Smooth muscle cell (in vitro differentiated cells): ENCODE measurements around the gene KIF26B. TPM values are rescaled to one million over a fixed set of nuclear protein-coding genes. Genes with fewer than 3 reads are reported as not detected.
"Not testable (repeated sequence)": the region's sequence is repeated elsewhere in the genome, so short reads cannot be mapped to it uniquely, and the experiment has no call there.

Source experiments
- DNase-seq: peaks from one replicate; lab custom pipeline; 2025; ENCODE audit not compliant: unreplicated experiment; lab: John Stamatoyannopoulos, UW
- H2AFZ ChIP-seq: fragments of 200-600 bp; sonication (generic); 2 replicates; pipeline ENCODE4 v1.6.0; 2016; ENCODE audit warnings: antibody characterized with exemption, low read depth, mild to moderate bottlenecking
- H3F3A ChIP-seq: fragments of 200-600 bp; sonication (generic); 2 replicates; pipeline ENCODE4 v1.6.0; 2017; ENCODE audit warnings: antibody characterized with exemption, low read depth
- H3K27ac ChIP-seq: fragments of 200-600 bp; sonication (generic); 2 replicates; pipeline ENCODE4 v1.5.1; 2016; ENCODE audit warnings: low read depth, mild to moderate bottlenecking
- H3K27me3 ChIP-seq: fragments of 200-600 bp; sonication (generic); 2 replicates; pipeline ENCODE4 v1.6.1; 2016; ENCODE audit warnings: low read depth, mild to moderate bottlenecking
- H3K36me3 ChIP-seq: fragments of 200-600 bp; sonication (generic); 2 replicates; pipeline ENCODE4 v1.5.1; 2016; ENCODE audit warnings: low read depth
- H3K4me1 ChIP-seq: fragments of 200-600 bp; sonication (generic); 2 replicates; pipeline ENCODE4 v1.5.1; 2016; ENCODE audit warnings: low read depth
- H3K4me2 ChIP-seq: fragments of 200-600 bp; sonication (generic); 2 replicates; pipeline ENCODE4 v1.6.0; 2016; ENCODE audit warnings: mild to moderate bottlenecking
- H3K4me3 ChIP-seq: fragments of 200-600 bp; sonication (generic); 2 replicates; pipeline ENCODE4 v1.5.1; 2016; ENCODE audit warnings: mild to moderate bottlenecking
- H3K79me2 ChIP-seq: fragments of 200-600 bp; sonication (generic); 2 replicates; pipeline ENCODE4 v1.6.0; 2016; ENCODE audit warnings: low read depth, mild to moderate bottlenecking
- H3K9ac ChIP-seq: fragments of 200-600 bp; sonication (generic); 2 replicates; pipeline ENCODE4 v1.6.0; 2016; ENCODE audit warnings: low read depth
- H3K9me3 ChIP-seq: fragments of 200-600 bp; sonication (generic); replicated peaks from 2 replicates; pipeline ENCODE4 v1.5.1; 2016; ENCODE audit warnings: low read depth
- H4K20me1 ChIP-seq: fragments of 200-600 bp; sonication (generic); 2 replicates; pipeline ENCODE4 v1.6.0; 2016; ENCODE audit warnings: low read depth
- WGBS: methylation state at CpG from one replicate; pipeline ENCODE4 v1.1.7; 2016; ENCODE audit warnings: low lambda C conversion rate; 5-methylcytosine and 5-hydroxymethylcytosine counted together
- polyA plus RNA-seq: library from polyadenylated mRNA; unstranded; fragments of >200 nt; fragmentation: Nextera tagmentation; extraction: Ambion mirVana; gene quantifications from 2 replicates; pipeline ENCODE4 v1.2.1, GENCODE V29; 2016
- total RNA-seq: library from RNA; depleted of rRNA; stranded (reverse); fragments of >200 nt; gene quantifications from 2 replicates; pipeline ENCODE4 v1.2.3, GENCODE V29; 2014
- TF ChIP-seq, protein P1 (sequence below): fragments of 200-600 bp; sonication (generic); IDR thresholded peaks from 2 replicates; pipeline ENCODE4 v1.5.1; 2017; ENCODE audit warnings: borderline replicate concordance, mild to moderate bottlenecking, antibody characterized with exemption; ENCODE audit not compliant: insufficient read depth, poor library complexity, severe bottlenecking

Gene KIF26B
- total and polyA plus RNA-seq, 2 experiments from 2014 or later: 24.9 to 43.3 TPM

DNA sequence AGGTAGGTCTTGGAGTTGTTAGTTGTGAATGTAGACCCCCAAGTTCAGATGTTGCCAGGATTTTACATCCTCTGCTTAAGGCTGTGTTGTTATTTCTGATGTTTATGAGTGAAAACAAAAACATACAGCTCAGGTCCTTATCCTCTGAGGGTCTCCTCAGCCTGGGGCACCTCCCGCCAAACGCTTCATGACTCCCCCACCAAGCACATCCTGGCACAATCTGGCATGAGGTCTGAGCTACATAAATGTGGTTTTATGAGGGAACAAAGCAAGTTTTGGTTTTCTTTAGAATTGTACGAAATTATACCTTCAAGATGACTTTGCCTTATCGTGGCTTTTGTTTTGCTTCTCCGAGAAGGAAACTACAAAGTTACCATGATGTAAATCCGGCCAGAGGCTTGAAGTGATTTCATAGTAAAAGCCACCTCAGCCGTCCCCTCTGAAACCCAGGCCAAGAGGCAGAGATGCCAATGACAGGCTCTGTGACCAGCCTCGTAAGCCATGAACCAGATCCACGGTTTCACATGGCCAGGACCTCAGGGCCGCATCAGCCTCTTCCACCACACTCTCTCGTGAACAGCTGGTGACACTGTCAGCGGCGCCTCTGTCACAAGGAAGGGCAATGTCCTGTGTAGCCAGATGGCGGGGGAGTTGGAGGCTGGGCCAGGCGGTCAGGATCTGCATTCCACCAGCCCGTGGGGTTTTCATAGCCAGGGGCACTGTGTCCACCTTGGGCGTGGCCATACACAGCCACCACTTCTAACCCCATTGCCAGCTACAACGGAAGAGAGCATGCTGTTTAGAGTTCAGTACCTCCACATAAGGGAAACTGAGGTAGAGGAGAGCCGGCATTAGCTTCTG, 199.4 kb downstream of the KIF26B start:
- 91% methylated on average over 19 of the region's 19 CpGs for WGBS
- no peaks in the 10 kb centered on the region for H3K27me3 ChIP-seq

DNA sequence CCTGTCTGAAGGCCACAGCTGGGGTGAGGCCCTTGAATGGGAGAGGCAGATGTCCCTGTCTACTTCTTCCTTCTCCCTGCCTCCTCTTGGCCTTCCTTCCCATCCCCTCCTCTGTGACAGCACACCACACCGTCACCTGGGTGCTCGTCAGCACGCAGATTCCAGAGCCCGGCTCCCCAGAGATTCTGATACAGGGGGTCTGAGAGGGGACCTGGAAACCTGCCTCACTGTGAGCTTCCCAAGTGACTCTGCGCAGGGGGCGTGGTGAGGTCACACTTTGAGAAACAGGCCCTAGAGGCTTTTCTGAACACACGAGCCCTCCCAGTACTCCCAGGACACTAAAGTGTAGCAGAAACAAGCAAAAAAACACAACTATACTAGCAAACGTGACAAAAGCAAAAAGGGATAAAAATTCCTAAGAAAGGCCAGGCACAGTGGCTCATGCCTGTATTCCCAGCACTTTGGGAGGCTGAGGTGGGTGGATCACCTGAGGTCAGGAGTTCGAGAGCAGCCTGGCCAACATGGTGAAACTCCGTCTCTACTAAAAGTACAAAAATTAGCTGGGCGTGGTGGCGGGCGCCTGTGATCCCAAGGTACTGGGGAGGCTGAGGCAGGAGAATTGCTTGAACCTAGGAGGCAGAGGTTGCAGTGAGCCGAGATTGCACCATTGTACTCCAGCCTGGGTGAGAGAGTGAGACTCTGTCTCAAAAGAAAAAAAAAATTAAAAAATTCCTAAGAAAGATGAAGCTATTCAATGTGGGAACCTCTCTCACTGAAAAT, 201.3 kb downstream of the KIF26B start:
- not testable (repeated sequence) for H3K27ac ChIP-seq, DNase-seq, H3K4me2 ChIP-seq, H3F3A ChIP-seq, H3K4me3 ChIP-seq, H3K4me1 ChIP-seq, H2AFZ ChIP-seq, H3K9me3 ChIP-seq, H3K27me3 ChIP-seq, H3K9ac ChIP-seq, H3K36me3 ChIP-seq
- 95% methylated on average over 14 of the region's 14 CpGs for WGBS
- H3K79me2 ChIP-seq: peaks cover 77% of the 10 kb centered on the region
- peaks cover 99% of the 10 kb centered on the region for H4K20me1 ChIP-seq

More for the DNA sequence above, 199.4 kb downstream of the KIF26B start:
- Histone ChIP-seq H3F3A (peaks cover 7% of the 10 kb centered on the region), H2AFZ (no peak overlapping the region), H4K20me1 (peaks cover 93% of the 10 kb centered on the region), H3K36me3 (no peaks in the 10 kb centered on the region), H3K4me1 (no peaks in the 10 kb centered on the region), H3K79me2 (peaks cover 62% of the 10 kb centered on the region), H3K27ac (no peak overlapping the region), H3K9me3 (no peaks in the 10 kb centered on the region), H3K9ac (no peak overlapping the region), H3K4me2 (no peak overlapping the region), H3K4me3 (no peak overlapping the region)
- no peak for DNase-seq
- TF ChIP-seq, protein P1, sequence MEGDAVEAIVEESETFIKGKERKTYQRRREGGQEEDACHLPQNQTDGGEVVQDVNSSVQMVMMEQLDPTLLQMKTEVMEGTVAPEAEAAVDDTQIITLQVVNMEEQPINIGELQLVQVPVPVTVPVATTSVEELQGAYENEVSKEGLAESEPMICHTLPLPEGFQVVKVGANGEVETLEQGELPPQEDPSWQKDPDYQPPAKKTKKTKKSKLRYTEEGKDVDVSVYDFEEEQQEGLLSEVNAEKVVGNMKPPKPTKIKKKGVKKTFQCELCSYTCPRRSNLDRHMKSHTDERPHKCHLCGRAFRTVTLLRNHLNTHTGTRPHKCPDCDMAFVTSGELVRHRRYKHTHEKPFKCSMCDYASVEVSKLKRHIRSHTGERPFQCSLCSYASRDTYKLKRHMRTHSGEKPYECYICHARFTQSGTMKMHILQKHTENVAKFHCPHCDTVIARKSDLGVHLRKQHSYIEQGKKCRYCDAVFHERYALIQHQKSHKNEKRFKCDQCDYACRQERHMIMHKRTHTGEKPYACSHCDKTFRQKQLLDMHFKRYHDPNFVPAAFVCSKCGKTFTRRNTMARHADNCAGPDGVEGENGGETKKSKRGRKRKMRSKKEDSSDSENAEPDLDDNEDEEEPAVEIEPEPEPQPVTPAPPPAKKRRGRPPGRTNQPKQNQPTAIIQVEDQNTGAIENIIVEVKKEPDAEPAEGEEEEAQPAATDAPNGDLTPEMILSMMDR: no peak

DNA sequence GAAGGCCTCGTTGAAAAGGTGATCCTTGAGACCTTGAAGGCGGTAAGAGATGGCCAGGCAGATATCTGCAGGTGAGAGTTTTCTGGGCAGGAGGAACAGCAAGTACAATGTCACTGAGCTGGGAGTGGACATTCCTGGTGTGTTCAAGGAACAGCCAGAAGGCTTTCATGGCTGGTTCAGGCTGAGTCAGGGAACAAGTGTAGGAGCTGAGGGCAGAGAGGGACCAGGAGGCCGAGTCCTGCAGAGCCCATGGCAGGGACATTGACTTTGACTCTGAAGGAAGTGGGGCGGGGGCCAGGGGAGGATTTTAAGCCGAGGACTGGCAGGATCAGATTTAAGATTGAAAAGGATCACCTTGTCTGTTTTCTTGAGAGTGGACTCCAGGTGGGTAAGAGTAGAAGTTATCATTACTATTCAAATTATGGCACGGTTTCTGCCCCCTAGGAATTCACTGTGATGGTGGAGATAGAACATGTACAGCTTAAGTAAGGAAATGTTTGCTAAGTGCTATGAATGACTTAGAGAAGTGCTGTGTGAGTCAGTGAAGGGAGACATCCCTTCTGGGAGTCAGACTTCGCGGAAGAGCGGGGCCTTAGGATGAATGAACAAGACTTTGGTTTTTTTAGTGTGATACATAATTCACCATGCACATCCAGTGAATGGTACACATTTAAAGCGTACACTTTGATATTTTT, 202.3 kb downstream of the KIF26B start:
- no peak overlapping the region for H3K27ac ChIP-seq
- H3K79me2 ChIP-seq: peaks cover 86% of the 10 kb centered on the region
- no peak overlapping the region for H3K9ac ChIP-seq
- H3K36me3 ChIP-seq: no peaks in the 10 kb centered on the region
- H3K4me1 ChIP-seq: no peaks in the 10 kb centered on the region
- 88% methylated on average over 10 of the region's 10 CpGs for WGBS
- no peak for DNase-seq
- H2AFZ ChIP-seq: no peak overlapping the region
- no peaks in the 10 kb centered on the region for H3K9me3 ChIP-seq
- peaks cover 99% of the 10 kb centered on the region for H4K20me1 ChIP-seq
- H3K4me2 ChIP-seq: no peak overlapping the region
- H3K4me3 ChIP-seq: no peak overlapping the region
- no peaks in the 10 kb centered on the region for H3K27me3 ChIP-seq
- H3F3A ChIP-seq: no peaks in the 10 kb centered on the region
- TF ChIP-seq, protein P1: no peak

DNA sequence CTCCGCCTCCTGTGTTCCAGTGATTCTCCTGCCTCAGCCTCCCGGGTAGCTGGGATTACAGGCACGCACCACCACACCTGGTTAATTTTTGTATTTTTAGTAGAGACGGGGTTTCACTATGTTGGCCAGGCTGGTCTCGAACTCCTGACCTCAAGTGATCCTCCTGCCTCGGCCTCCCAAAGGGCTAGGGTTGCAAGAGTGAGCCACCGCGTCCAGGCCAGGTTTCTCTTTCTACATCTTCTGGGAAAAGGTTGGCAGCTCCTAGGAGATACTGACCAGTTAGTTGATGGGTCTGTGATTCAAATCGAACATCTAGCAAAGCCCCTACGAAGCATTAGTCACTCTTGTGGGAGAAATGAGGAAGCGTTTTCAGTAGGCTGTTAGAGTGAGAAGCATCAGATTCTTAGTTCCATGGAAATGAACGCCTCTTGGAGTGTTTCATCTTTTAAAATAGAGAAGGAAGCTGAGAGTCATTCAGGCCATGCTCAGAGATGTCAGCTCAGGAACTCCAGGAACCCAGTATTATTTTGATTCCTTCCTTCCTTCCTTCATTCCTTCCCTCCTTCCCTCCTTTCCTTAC, 204.4 kb downstream of the KIF26B start:
- H3K4me3 ChIP-seq, DNase-seq, H3K4me1 ChIP-seq, H3K9me3 ChIP-seq, H3K4me2 ChIP-seq, H3K27me3 ChIP-seq, H3K27ac ChIP-seq, H3K36me3 ChIP-seq, H3K9ac ChIP-seq, H2AFZ ChIP-seq, H3F3A ChIP-seq: not testable (repeated sequence)
- H3K79me2 ChIP-seq: peaks cover 81% of the 10 kb centered on the region
- H4K20me1 ChIP-seq: peaks cover 98% of the 10 kb centered on the region
- 86% methylated on average over 12 of the region's 12 CpGs for WGBS
